ENCODE data around the gene TRMT11. TPM values are rescaled to one million over a fixed set of nuclear protein-coding genes. Genes with fewer than 3 reads are reported as not detected.

The TRMT11 gene
- total and polyA plus RNA-seq, 2 of the 8 experiments (the other 6 are each of a cell fraction or from before 2014, with no cell fraction given) = 19.7 to 32.4 TPM

- peak; percentile 79 for TF ChIP-seq MAX (IDR thresholded peaks at IDR 0.05)
Observed at GRCh38 chr6:125953502-125953875, 32.9 kb upstream of the TRMT11 start (continued).
